ENCODE results near the gene MRPL37. TPM values are rescaled to one million over a fixed set of nuclear protein-coding genes. Genes with fewer than 3 reads are reported as not detected.
"Not testable (repeated sequence)": the region's sequence is repeated elsewhere in the genome, so short reads cannot be mapped to it uniquely, and the experiment has no call there.

The MRPL37 gene
- total RNA-seq, 1 donor from 2014 or later, result 112 TPM

DNA sequence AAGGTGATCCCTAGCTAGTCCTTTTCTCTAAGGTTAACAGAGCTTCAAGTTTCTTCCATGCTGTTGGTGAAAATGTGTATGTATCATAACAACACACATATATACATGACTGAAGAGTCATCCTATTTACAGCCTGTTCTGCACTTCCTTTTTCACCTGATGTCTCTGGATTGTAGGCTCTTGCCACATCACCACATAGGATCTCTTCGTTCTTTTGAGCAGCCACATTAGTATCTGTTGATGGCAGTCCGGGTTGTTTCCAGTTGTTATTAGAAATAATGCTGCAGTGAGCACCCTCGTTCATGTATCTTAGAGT lies 19.7 kb downstream of the MRPL37 start:
- no peak for DNase-seq (ENCODE audit: low read depth)

GRCh38 chr1:54220004-54220811 lies 20.2 kb downstream of the MRPL37 start:
- peak; percentile 91 for DNase-seq (ENCODE audit: low read depth)

GRCh38 chr1:54221113-54221834 lies 21.3 kb downstream of the MRPL37 start:
- DNase-seq (ENCODE audit: low read depth), result no peak

- DNase-seq (ENCODE audit: low read depth), result no peak
Measured at GRCh38 chr1:54221867-54222484, 22.0 kb downstream of the MRPL37 start.

- no peak for DNase-seq (ENCODE audit: low read depth)
Measured at GRCh38 chr1:54222711-54223110, 22.7 kb downstream of the MRPL37 start.

- no peak for DNase-seq (ENCODE audit: low read depth)
Measured at GRCh38 chr1:54223441-54224202, 23.7 kb downstream of the MRPL37 start.

DNA sequence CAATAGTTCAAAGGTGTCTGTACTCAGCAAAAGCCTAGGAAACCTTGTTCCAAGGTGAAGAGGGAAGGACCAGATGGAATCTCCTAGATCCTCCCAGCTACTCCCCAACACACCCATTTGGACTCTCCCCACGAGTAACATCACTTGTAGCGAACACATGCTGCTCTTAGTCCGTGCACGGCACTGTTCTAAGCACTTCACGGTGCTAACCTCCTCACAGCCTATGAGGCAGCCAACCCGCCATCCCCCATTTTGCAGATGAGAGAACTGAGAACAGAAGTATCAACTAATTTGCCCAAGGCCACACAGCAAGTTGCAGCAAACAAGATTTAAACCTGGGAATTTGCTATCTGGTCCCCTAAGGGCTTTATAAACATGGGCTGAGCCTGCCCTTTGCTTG lies 24.3 kb downstream of the MRPL37 start:
- no peak for DNase-seq (ENCODE audit: low read depth)

- no peak for DNase-seq (ENCODE audit: low read depth)
Measured at GRCh38 chr1:54225378-54225777, 25.4 kb downstream of the MRPL37 start.

DNA sequence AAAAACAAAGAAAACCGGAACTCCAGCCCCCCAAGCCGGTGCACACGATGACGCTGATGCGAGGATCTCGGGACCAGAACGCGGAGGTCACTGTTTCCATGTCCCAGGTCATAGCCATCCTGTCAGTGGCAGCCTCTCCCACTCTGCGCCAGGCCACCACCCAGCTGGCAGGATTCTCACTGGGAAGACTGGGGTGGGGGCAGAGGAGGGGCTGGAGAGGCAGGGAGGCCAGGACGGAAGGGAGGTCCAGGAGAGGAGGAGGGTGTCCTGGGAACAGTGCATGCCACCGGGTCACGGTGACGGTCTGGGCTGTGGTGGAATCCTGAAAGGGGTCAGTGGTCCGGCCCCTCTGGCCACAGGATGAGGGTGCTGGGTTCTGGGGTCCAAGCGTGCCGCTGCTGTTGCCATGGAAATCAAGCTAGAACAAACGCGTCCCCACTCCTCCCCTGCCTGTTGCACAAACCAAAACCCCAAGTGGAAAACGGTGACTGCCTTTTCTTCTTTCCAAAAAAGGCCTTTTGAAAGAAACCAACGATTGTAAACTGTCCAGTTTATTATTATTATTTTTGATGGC lies 26.1 kb downstream of the MRPL37 start:
- no peak for DNase-seq (ENCODE audit: low read depth)

GRCh38 chr1:54227091-54227602 lies 27.2 kb downstream of the MRPL37 start:
- peak; percentile 87 for DNase-seq (ENCODE audit: low read depth)

DNA sequence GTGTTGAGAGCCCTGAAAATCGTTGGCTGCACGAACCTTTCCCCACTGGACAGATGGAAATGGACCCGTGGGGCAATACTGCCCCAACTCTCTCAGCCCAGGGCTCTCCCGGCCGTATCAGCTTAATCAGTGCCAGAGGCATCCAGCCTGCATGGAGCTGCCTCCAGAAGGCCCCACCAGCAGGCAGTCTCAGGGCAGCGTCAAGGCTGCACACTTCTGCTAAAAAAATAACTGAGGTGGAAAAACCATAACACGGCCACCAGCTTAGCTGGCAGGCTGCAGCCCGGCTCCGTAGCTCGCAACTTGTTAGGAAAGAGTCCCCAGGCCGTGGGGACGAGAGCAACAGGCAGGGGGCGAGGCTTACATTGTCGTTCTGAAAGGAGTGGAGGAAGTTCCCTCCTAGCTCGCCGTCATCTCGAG lies 27.9 kb downstream of the MRPL37 start:
- DNase-seq (ENCODE audit: low read depth), result no peak

DNA sequence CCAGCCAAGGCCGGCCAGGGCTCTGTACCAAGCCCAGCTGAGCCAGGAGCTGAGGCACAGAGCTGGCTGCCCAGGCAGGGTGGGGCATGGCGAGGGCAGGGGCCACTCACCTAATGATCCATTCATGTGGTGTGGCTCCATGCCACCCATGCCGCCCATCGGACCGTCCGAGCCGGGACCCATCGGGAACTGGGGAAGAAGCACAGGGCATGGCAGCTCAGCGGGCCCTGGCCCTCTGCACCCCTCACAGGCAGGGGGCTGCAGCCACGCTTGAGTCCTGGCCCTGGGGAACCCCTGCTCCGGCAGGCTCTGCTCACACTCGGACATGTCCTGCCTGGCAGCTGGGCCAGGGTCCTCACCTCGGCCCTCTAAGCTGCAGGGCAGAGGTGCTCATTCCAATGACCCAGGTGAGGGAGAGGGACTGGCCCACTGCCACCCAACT lies 28.7 kb downstream of the MRPL37 start:
- DNase-seq (ENCODE audit: low read depth), result no peak

DNA sequence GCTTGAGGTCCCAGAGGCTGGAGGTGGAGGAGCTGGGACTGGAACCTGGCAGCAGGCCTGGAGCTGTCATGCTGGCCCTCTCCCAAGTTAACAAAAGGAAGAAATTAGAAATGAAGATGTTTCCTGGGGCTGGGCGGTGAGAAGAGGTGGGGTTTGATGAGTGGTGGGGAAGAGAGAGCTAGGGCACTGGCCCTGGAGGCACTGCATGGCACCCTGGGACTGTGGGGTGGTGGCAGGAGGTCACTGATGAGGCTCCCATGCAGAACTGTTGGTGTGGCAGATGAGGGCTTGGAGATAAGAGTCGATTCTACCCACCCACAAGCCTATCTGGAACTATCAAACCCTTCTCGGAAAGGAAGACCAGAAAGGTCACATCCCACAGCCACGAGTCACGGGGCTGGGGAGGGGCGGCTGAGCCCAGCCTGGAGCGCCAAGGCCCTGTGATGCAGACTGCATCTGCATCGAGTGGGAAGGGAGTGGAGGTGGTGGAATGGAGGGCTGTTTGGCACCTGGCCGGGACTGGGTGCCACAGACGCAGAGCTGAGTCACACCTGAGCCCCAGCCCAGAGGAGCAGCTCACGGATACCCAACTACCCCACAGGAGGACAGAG lies 29.4 kb downstream of the MRPL37 start:
- DNase-seq (ENCODE audit: low read depth), result peak; percentile 39

GRCh38 chr1:54230507-54231339 lies 30.8 kb downstream of the MRPL37 start:
- peak; percentile 55 for DNase-seq (ENCODE audit: low read depth)

DNA sequence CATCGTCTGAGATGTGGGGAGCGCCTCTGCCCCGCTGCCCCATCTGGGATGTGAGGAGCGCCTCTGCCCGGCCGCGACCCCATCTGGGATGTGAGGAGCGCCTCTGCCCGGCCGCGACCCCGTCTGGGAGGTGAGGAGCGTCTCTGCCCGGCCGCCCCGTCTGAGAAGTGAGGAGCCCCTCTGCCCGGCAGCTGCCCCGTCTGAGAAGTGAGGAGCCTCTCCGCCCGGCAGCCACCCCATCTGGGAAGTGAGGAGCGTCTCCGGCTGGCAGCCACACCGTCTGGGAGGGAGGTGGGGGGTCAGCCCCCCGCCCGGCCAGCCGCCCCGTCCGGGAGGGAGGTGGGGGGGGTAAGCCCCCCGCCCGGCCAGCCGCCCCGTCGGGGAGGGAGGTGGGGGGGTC lies 33.2 kb downstream of the MRPL37 start:
- DNase-seq (ENCODE audit: low read depth), result not testable (repeated sequence)

DNA sequence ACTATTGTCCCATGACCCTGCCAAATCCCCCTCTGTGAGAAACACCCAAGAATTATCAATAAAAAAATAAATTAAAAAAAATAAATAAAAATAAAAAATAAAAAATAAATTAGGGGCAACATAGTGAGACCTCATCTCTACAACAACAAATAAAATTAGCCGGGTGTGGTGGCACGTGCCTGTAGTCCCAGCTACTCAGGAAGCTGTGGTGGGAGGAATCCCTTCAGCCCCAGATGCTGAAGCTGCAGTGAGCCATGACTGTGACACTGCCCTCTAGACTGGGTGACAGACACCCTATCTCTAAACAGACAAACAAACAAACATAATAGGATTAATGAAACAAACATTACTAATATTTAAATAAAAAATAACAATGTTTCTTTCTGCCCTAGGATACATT lies 34.3 kb downstream of the MRPL37 start:
- DNase-seq (ENCODE audit: low read depth), result no peak

DNA sequence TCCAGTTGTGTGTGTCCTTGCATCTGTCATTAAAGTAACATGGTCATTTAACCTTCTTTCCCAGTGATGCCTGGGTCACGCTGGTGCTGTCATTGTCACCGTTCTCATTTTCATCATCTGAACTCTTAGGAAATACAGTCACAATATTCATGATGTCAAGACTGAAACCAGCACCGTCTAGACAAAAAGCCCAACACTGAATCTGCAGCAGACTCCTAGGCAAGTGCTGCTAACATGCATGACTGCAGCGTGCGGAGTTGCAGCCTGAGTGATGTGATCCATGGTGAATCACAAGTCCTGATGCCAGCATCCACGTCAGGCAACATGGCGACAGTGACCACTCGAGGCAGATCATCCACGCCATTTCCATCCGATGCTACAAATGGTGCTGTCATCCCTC lies 37.6 kb downstream of the MRPL37 start:
- DNase-seq (ENCODE audit: low read depth), result no peak

GRCh38 chr1:54238353-54239034 lies 38.5 kb downstream of the MRPL37 start:
- no peak for DNase-seq (ENCODE audit: low read depth)

DNA sequence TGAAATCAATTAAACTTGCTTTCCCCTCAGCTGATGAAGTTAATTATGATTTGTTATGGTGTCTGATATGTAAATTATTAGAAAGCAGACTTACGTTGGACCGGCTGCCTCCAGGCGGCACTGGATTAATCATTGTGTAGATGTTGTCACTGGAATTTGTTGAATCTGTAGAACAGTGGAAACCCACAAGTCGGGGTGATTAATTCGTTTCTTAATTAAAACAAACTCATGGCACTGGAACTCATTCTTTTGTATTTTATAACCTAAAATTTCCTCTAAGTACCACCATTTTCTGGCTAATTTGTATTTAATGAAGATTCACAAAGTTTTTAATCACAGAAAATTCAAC lies 39.0 kb downstream of the MRPL37 start:
- no peak for DNase-seq (ENCODE audit: low read depth)
